ENCODE measurements around the gene SOX11.

Gene SOX11

GRCh38 chr2:5665066-5665465 is 27.1 kb upstream of the SOX11 start:
- no peak for TF ChIP-seq FOXP2 (optimal IDR thresholded peaks at IDR 0.05; ENCODE audit: borderline replicate concordance, extremely low read depth, extremely low read length, insufficient read depth)
- no peak for TF ChIP-seq SIN3A (IDR thresholded peaks at IDR 0.05; ENCODE audit: borderline replicate concordance, insufficient read depth, low read length)
- no peak for TF ChIP-seq POLR2AphosphoS5 (IDR thresholded peaks at IDR 0.05; ENCODE audit: low read depth, low read length)
- TF ChIP-seq REST (IDR thresholded peaks at IDR 0.05; ENCODE audit: insufficient read depth in 1 of 2, low read depth in 2 of 2, low read length in 2 of 2) = no peak
- no peak for TF ChIP-seq TAF1 (IDR thresholded peaks at IDR 0.05; ENCODE audit: borderline replicate concordance, insufficient read depth, low read length)

- TF ChIP-seq REST (IDR thresholded peaks at IDR 0.05; ENCODE audit: insufficient read depth in 1 of 2, low read depth in 2 of 2, low read length in 2 of 2) (no peak), TAF1 (IDR thresholded peaks at IDR 0.05; ENCODE audit: borderline replicate concordance, insufficient read depth, low read length) (no peak), FOXP2 (optimal IDR thresholded peaks at IDR 0.05; ENCODE audit: borderline replicate concordance, extremely low read depth, extremely low read length, insufficient read depth) (no peak), SIN3A (IDR thresholded peaks at IDR 0.05; ENCODE audit: borderline replicate concordance, insufficient read depth, low read length) (no peak)
Measured at GRCh38 chr2:5666798-5667197, 25.4 kb upstream of the SOX11 start.

GRCh38 chr2:5668682-5669250 is 23.4 kb upstream of the SOX11 start:
- TF ChIP-seq TAF1 (IDR thresholded peaks at IDR 0.05; ENCODE audit: borderline replicate concordance, insufficient read depth, low read length) (no peak), SIN3A (IDR thresholded peaks at IDR 0.05; ENCODE audit: borderline replicate concordance, insufficient read depth, low read length) (no peak)

GRCh38 chr2:5672749-5673144 is 19.4 kb upstream of the SOX11 start:
- TF ChIP-seq POLR2AphosphoS5 (IDR thresholded peaks at IDR 0.05; ENCODE audit: low read depth, low read length) (no peak), SIN3A (IDR thresholded peaks at IDR 0.05; ENCODE audit: borderline replicate concordance, insufficient read depth, low read length) (no peak), REST (IDR thresholded peaks at IDR 0.05; ENCODE audit: insufficient read depth in 1 of 2, low read depth in 2 of 2, low read length in 2 of 2) (no peak), FOXP2 (optimal IDR thresholded peaks at IDR 0.05; ENCODE audit: borderline replicate concordance, extremely low read depth, extremely low read length, insufficient read depth) (no peak), TAF1 (IDR thresholded peaks at IDR 0.05; ENCODE audit: borderline replicate concordance, insufficient read depth, low read length) (no peak)

- TF ChIP-seq REST (IDR thresholded peaks at IDR 0.05; ENCODE audit: insufficient read depth in 1 of 2, low read depth in 2 of 2, low read length in 2 of 2) = no peak
- TF ChIP-seq POLR2AphosphoS5 (IDR thresholded peaks at IDR 0.05; ENCODE audit: low read depth, low read length) = no peak
- TF ChIP-seq TAF1 (IDR thresholded peaks at IDR 0.05; ENCODE audit: borderline replicate concordance, insufficient read depth, low read length) = no peak
- TF ChIP-seq SIN3A (IDR thresholded peaks at IDR 0.05; ENCODE audit: borderline replicate concordance, insufficient read depth, low read length) = no peak
- TF ChIP-seq FOXP2 (optimal IDR thresholded peaks at IDR 0.05; ENCODE audit: borderline replicate concordance, extremely low read depth, extremely low read length, insufficient read depth) = no peak
Measured at GRCh38 chr2:5673145-5674025, 18.8 kb upstream of the SOX11 start.
